ENCODE results near the gene ATP5MK.
A peak's percentile ranks its signal among the peaks of the same experiment; 100 is the strongest.
"Not testable (repeated sequence)": the region's sequence is repeated elsewhere in the genome, so short reads cannot be mapped to it uniquely, and the experiment has no call there.

ATP5MK gene

GRCh38 chr10:103396067-103396788 lies at the start of gene ATP5MK, which contains the start of gene PDCD11:
TSS of gene ATP5MK (minus strand) at chr10:103396475. CDS start at chr10:103392457, 4,018 bp downstream.
TSS of gene PDCD11 (plus strand) at chr10:103396626. CDS start at chr10:103398427, 1,801 bp downstream.
- peak; percentile 98 for DNase-seq

GRCh38 chr10:103445366-103445765 lies 49.1 kb upstream of the ATP5MK start:
- no peak for DNase-seq

- no peak for DNase-seq
These were observed 48.2 kb upstream of the ATP5MK start for GRCh38 chr10:103444478-103444877.

GRCh38 chr10:103443475-103444185 lies 47.4 kb upstream of the ATP5MK start:
- no peak for DNase-seq

GRCh38 chr10:103442031-103442461 lies 45.8 kb upstream of the ATP5MK start:
- no peak for DNase-seq

GRCh38 chr10:103441611-103442010 lies 45.3 kb upstream of the ATP5MK start:
- DNase-seq, result no peak

GRCh38 chr10:103441206-103441605 lies 44.9 kb upstream of the ATP5MK start:
- DNase-seq, result no peak

- DNase-seq, result no peak
These were observed 44.1 kb upstream of the ATP5MK start for GRCh38 chr10:103440416-103440815.

GRCh38 chr10:103439776-103440175 lies 43.5 kb upstream of the ATP5MK start:
- DNase-seq, result no peak

- no peak for DNase-seq
These were observed 37.6 kb upstream of the ATP5MK start for GRCh38 chr10:103433858-103434257.

- no peak for DNase-seq
These were observed 35.6 kb upstream of the ATP5MK start for GRCh38 chr10:103431902-103432301.

- DNase-seq, result no peak
These were observed 33.4 kb upstream of the ATP5MK start for GRCh38 chr10:103429647-103430046.

- no peak for DNase-seq
These were observed 32.8 kb upstream of the ATP5MK start for GRCh38 chr10:103428989-103429643.

- no peak for DNase-seq
These were observed 31.6 kb upstream of the ATP5MK start for GRCh38 chr10:103427866-103428265.

GRCh38 chr10:103423748-103424147 lies 27.5 kb upstream of the ATP5MK start:
- no peak for DNase-seq

GRCh38 chr10:103419101-103419500 lies 22.8 kb upstream of the ATP5MK start:
- DNase-seq, result no peak

- DNase-seq, result no peak
These were observed 21.3 kb upstream of the ATP5MK start for GRCh38 chr10:103417601-103418000.

- not testable (repeated sequence) for DNase-seq
These were observed 20.8 kb upstream of the ATP5MK start for GRCh38 chr10:103417148-103417469.

- peak; percentile 50 for DNase-seq
These were observed 20.3 kb upstream of the ATP5MK start for GRCh38 chr10:103416436-103417147.

- no peak for DNase-seq
These were observed 19.3 kb upstream of the ATP5MK start for GRCh38 chr10:103415581-103415980.

GRCh38 chr10:103413564-103413963 lies 17.3 kb upstream of the ATP5MK start:
- DNase-seq, result no peak

- DNase-seq, result no peak
These were observed 1.0 kb upstream of the ATP5MK start for GRCh38 chr10:103397191-103397825.

- DNase-seq, result no peak
These were observed 463 bp upstream of the ATP5MK start for GRCh38 chr10:103396789-103397087.

All from stimulated activated CD4-positive, alpha-beta T cell treated with anti-CD3 and anti-CD28 coated beads, Interleukin-4, amount 100 ng/mL, for 24 hours (primary cell).